HG02981 (cell line): ENCODE results near the gene TLE4.

ENCODE experiments used
- ATAC-seq: cut with Tn5 transposase; IDR thresholded peaks from one replicate; pipeline ENCODE4 v1.9.1; 2021; ENCODE audit warnings: mild to moderate bottlenecking, moderate library complexity; ENCODE audit not compliant: unreplicated experiment

Gene TLE4

DNA sequence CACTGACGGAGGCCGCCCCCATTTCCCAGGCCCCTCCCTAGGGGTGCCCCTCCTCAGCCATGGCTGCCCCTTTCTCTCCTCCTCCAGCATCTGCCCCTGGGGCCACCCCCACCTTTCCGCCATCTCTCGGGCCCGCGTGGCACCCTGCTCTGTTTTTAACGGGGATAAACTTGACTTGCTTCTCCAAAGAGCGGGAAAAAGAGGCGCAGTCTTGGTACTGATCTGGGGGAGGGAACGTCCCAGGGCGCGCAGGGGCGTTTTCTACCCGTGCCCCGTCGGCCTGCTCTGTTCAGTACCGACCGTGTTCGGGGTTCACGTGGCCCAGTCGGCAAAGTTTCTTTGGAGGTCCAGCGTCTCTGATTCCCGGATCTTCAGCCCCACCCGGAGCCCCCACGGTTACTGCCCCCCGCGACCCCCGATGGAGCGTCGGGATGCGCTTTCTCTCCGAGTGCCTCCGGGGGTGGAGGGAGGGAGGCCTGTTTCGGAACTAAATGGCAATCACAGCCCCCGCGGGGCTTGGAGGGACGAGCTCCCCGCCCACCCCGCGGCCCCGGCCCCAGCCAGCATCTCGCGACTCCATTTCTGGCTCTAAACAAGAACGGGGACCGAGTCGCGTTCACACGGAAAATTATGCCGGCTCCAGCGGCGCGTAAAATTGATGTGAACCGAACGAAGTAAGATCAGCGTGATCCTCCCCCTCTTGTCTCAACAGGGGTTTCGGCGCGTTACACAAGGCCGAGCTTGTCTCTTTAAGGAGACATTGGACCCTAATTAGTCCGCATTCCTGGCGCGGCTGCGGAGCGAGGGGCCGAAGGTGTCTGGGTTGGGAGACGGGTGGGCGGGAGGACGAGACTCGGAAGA, 1.1 kb upstream of the TLE4 start:
- no peak for ATAC-seq

DNA sequence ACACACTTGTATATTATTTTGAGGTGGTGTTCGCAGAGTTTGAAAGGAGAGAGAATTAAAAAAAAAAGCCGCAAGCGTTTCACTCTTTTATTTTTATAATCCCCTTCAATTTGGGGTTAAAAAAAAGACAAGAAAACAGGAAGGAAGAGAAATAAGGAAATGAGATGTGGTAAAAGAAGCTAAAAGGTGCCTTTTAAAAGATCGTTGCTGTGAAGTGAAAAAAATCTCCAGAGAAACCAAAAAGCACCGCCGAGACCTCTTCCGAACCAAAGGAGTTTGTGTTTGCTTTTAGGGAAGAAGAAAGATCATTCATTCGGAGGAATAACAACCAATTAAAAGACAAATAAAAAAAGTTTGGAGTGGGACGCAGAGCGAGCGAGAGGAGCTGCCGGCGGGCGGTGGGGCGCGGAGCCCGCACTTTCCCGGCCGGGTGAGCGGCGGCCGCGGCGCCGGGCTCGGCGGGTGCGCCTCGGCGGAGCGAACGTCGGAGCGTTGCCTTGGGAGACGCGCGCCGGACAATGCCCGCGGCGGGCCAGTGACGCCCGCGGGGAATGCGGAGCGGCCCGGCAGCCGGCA, 355 bp downstream of the TLE4 start:
- ATAC-seq, result no peak

DNA sequence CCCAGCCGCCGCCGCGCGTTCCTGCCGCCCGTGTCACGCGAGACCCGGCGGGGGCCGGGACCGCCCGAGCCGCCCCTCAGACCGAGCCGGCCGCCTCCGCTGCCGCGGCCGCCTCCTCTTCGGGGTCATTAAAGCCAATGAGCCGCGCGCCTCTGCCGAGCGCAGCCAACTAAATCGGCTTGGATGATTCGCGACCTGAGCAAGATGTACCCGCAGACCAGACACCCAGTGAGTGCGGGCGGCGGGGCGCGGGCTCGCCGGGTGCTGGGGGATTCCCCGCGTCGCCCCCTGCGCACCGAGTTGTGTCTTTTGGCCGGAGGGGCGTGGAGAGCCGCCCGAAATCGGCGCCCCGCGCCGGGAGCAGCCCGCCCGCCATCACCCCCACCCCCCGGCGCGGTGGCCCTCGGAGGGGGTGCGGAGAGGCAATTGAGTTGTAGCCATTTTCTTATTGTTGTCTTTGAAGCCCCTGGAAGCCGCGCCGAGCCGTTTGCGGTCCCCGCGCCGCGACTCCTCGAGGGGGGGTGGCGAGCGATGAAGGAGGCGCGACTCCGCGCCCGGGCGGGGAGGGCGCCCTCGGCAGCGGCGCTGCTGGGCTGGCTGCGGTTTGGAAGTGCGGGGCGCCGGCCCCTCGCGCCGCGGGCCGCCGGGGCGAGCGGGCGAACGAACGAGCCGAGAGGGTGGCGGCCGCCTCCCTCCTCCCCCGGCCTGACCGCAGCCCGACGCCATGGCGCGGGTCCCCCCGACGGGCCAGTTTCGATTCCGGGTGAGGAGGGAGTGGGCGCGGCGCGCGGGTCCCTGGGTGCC, 1.0 kb downstream of the TLE4 start:
- ATAC-seq, result no peak

DNA sequence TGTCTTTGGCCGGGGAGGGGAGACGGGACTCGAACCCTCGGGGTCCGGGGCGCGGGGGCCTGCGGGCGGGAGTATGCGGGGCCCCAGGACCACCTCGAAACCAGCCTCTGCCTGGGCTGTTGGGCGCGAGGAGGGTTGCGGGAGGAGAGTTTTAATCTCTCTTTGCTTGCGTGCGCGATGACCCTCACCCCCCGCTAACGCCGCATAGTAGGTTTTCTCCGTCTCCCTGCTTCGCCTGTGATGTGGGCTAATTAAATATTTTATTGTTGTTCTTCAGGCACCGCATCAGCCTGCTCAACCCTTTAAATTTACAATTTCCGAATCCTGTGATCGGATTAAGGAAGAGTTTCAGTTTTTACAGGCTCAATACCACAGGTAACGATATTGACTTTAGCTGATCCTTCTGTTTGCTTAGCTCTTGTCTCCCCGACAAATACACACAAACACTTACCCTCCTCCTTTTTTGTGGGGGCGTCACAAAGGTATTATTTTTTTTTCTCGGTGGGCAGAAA, 1.7 kb downstream of the TLE4 start:
- ATAC-seq, result no peak

DNA sequence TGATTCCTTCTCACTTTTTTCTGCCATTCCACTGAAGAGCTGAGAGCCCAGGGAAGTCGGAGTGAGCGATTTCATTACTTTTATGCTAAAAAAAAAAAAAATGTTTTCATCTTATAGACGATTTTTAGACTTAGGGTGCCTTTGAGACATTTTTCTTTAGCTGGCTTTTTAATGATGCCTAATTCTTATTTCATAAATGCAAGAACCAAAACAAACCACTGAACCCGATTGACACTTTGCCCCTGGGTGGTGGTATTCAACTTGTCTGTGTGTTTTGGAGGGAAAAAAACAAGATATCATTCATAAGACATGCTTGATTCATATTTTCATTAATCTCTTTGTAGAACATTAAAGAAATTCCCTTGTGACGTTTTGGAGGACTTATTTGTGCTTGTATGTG, 2.4 kb downstream of the TLE4 start:
- no peak for ATAC-seq

DNA sequence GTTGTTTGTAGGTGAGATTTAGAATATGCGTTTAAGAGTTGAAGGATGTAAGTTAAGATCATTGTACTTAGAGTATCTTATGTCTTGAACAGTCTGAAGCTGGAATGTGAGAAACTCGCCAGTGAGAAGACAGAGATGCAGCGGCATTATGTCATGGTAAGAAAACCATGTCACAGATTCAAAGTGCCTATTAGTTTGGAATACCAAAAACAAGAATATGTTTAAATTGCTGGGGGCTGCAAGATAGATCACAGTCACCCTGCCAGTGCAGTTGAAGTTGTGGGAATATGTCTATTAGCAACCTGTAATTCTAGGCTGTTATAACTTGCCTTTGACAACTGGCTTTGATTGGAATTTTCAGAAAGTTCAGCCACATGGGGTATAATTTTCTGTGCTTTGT, 3.0 kb downstream of the TLE4 start:
- no peak for ATAC-seq

DNA sequence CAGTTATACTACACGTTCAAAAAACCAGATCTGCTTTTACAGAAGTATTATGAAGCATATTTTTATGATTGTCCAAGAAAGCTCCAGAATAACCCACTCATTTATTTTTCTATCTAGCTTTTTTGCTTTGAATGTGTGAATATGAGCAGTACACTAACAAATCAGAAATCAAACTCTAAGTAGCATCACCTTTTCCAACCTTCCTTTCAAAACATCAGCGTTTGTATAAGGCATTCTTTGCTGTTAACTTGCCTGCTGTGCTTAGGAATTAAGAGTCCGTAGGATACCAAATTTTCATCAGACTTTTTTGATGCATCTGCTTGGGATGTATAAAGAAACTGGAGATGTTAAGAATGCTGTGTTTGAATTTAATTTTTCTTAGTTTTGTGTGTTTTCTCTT, 3.8 kb downstream of the TLE4 start:
- no peak for ATAC-seq

DNA sequence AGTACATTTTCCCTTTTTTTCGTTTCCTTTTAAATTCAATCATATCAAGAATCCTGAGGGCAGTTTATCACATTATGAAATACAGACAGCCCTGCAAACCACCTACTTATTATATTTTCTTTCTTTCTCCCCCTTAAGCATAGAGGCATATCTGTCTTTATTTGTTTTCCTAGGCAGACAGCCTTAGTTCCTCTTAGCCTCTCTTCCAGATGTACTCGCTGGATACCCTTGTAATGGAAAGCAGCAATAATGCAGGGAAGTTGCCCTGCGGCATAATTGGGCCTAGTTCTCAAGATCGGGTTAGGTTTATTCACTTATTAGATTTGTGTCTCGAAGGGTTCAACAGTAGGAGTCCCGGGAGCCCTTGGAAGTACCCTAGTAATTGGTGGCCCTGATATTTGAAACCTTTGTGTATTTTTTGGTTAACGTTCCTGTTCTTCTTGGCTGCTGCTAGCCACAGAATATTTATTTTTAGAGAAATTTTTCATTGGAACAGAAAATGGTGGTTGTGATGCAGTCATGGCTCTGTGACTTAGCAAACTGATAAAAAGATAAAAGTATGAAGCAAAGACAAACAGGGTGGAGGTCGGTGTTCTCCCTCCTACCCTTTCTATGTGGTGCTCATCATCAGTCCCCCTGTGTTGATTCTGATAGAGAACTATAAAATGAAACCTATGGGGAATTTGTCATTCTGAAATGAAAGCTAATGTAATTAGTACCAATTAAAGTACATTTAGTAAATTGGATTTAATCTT, 6.4 kb downstream of the TLE4 start:
- no peak for ATAC-seq

DNA sequence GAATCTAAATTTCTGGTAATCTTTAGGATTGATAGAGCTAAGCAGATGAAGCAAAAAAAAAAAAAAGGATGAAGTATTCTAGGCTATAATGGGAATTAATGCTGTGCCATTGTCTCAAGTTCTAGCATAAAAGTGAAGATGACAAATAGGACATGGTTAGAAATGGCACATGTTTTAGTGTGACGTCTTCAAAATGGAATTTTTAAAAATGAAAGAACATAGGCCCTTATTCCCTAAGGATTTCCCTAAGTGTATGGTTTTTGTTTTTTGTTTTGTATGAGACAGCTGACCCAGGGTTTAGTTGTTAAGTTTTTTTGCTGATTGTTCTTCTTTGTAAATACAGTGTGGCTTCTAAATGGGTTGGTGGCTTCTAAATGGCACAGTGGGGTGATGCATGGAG, 7.1 kb downstream of the TLE4 start:
- ATAC-seq, result no peak

DNA sequence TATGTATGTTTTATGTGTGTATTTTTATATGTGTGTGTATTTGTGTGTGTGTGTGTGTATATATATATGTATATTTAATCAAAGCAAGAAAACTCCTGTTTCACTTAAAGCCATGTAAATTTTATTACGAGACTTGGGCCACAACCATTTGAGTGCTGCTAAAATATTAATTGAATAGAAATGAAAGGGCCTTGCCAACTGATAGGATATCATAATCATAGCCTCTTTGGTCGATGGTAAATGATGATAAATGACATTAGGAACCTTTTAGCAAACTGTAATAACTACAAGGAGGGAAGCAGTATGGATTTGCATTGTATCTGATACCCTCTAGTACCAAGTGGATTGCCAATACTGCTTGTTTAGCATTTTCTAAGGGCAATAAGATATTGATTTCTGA, 7.9 kb downstream of the TLE4 start:
- ATAC-seq, result no peak

DNA sequence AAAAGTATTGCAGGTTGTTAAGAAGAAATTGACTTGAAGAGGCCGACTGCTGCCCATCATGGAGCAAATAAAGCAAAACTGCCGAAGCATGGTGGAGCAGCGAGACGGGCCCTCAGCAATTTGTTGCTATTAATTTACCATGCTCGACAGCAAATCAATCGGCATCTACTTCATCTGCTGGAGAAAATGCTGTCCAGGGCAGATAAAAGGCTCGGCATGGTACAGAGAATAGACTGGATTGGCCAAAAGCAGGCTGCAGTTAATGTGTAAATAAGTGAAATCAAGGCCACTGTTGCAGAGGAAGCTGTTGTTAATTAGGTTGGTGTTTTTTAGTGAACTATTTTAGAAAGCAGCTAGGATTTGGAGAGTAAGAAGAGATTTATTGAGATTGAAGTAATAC, 8.3 kb downstream of the TLE4 start:
- no peak for ATAC-seq

DNA sequence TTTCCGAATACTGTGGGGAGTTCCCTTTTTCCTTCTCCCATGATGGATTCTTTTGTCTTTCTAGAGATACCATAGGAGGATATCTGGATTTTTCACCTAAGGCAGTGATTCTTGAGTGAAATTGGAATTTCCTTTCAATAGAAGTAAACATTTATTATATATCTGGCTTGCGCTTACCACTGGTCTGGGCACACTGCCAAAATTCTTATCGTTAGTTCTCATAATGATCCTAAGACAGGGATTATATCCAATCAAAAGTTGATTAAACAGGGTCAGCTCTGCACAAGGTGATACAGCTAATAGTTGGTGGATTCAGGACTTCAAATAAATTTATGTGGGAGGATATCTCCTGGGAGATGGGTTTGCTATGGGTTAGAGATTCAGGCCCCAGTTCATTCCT, 9.6 kb downstream of the TLE4 start:
- no peak for ATAC-seq

DNA sequence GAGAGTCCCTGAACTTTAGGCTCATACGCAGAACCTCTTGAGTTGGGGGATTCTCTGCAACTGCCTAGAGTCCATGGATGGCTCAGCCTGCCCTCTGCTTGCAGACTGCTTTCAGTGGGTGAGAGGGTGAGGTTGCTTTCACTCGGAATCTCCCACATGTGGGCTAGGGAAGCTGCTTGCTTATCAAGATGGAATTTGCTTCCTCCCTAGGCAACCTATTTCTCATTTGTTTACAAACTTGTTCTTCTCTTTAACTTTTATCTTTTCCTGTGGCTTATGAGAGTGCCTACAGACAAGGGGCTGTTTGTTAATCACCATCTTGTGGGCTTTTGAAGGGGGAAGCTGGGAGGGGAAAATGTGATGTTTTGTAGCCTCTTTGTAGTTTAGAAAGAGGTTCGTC, 10.0 kb downstream of the TLE4 start:
- no peak for ATAC-seq

DNA sequence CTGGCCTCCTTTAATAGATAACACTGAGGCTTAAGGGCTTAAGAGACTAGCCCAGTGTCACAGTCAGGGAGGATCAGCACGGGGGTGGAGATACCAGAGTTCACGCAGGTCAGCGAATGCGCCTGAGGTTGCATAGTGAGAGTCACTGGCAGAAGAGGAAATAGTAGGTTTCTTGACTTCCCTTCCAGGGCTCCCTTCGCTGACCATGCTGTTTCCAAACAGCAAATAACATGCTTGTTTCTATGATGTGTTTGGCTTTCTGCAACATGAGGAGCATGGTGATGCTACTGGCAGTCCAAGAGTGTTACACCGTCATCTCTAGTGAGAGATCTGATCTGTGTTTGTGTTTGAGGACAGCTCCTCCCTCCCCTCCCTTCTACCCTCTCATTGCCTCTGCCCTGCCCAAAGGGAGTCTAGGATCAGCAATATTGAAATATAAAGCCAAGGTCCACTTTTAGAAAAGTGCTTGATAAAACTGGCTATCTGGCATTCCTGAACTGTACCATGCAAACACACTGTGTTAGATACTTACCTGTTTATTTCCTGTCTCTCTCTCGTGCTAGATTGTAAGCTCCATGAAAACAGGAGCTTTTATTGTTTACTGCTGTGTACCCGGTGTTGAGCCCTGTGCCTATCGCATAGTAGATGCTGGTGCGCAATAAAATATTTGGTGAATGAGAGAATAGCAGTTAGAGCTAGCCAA, 12.3 kb downstream of the TLE4 start:
- peak; percentile 79 for ATAC-seq

DNA sequence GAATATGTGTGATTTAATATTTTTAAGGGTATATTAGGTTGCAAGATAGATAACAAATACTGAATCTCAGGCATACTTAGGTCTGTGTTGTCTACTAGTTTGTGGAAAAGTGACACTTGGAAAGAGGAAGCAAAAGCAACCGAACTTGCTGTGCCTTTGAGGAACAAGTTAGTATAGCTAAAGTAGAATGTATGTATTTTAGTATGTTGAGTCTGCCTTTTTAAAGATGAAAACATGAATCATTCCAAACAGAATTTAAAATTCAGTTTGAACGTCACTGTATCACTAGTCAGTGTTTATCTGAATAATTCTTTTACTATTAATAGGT, 12.9 kb downstream of the TLE4 start:
- no peak for ATAC-seq

DNA sequence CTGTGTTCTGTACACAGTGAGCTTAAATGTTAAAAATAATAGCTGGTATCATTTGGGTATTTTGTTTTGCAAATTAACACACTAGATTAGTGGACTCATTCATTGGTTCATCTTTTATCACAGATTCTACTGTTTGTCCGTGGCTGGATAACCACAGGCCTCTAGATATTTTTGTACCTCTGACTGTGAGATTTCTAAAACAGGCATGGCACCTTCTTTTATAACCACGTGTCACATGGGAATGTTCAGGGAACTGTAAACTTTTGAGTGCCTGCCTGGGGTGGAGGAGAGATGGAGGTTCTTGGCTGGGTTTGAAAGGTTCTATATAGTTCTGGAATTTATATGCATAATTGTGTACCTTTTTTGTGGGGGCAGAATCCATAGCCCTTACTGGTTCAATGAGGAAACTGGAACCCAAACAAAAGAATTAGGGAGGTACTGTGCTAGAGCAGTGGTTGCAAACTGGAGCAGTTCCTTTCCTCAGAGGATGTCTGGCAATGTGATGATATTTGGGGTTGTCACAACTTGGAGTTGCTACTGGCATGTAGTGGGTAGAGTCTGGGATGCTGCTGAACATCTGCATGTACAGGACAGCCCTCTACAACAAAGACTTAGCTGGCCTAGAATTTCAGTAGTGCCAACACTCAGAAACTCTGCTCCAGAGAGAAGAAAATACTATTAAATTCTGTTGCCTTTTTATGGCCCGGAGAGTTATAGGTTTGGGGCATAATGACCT, 16.9 kb downstream of the TLE4 start:
- no peak for ATAC-seq

DNA sequence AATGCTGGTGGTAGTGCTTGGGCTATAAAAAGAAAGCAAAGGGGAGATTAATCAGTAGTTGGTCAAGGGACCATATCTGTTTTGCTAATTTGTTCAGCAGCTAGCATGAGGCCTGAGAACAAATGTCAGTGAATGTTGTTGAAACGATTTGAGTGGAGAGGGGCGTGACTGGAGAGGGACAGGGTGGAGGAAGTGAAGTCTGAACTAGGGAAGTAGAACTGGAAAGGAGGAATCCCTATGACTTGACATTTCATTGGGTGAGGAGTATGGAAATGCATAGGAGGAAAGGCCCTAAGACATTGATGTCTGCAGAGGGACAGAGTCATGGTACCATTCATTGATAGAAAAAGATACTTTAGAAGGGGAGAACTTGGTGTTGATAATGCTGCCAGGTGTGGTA, 19.7 kb downstream of the TLE4 start:
- ATAC-seq, result no peak

DNA sequence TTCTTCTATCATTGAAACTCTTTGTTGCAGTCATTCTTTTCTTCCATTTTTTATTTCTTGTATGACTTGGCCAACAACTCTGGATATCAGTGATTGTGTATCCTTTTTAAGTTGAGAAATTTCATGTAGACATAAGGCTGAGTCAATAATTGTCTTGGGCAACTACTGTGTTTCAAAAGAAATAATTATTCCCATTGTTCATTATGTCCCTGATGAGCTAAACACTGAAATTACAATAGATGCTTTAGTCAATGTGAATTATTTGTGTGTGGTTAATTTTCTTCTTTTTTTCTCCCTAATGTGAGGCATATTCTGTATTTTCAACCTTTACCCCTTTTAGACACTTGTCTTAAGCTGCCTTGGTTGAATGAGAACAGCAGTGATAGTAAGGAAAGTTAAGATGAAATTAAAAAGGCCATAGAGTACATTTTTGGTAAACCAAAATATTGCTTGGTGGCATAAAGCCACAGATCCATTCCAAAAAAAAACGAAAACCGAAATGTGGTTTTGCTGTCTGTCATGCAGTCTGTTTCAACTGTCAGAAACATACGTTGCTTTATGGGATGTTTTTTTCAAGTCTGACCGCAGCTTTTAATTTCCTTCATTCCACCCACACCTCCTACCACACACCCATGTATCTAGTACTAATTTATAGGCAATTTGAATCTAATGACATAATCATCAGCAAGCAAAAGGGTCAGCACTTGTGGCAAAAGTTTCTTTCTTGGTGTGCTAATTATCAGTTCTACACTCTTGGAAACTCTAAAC, 21.1 kb downstream of the TLE4 start:
- peak; percentile 30 for ATAC-seq
